Adrenal gland (tissue), 5 donors: Measurements from ENCODE around the gene LRRC8D.

Experiments used
- CTCF ChIP-seq, 6 experiments: fragments of 450-650 bp in 4 of 6; fragments of 200-600 bp in 2 of 6; sonication (generic) in 1 of 6; IDR thresholded peaks; 1 replicate in 5 of 6; 2 replicates in 1 of 6; pipeline versions ENCODE4 v1.5.1 to v1.8.0; 2016 to 2021; ENCODE audit warnings: antibody characterized with exemption in 6 of 6, mild to moderate bottlenecking in 2 of 6, moderate library complexity in 1 of 6
- POLR2A ChIP-seq, 2 donors: fragments of 450-650 bp; IDR thresholded peaks; one replicate each; pipeline ENCODE4 v1.6.1; 2017; ENCODE audit warnings: antibody characterized with exemption in 2 of 2, mild to moderate bottlenecking in 2 of 2, moderate library complexity in 1 of 2
- donor health status: DM: no; HTN: no; CAD: no.

GRCh38 chr1:89878256-89878655 lies 57.4 kb downstream of the LRRC8D start:
- TF ChIP-seq CTCF (IDR thresholded peaks at IDR 0.05) (no peak), POLR2A (IDR thresholded peaks at IDR 0.05) (no peak)
